ENCODE data around the gene NSRP1.
"Not testable (repeated sequence)": the region's sequence is repeated elsewhere in the genome, so short reads cannot be mapped to it uniquely, and the experiment has no call there.

NSRP1 gene

DNA sequence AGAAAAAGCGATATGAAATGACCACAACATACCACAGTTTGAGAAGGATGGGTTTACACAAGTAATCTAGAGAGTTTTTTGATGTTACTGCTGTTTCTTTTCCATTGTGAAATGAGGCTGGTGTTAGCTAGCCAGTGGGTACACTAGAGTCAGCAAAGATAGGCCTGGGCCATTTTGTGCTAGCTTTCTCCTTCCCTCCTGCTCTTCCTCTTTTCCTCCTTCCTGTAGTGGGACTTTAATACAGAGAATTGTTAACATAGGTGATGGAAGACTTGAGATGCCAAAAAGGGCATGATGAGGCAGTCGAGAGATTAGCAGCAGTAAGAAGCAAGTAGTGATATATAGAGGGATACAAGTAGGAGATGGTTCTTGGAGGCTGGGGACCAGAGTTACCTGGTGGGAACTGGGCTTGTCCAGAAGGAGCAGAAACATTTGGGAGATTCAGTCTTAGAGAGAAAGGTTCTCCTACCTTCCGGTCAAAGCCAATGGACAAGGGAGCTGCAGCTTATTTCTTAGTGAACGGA lies 7.7 kb downstream of the NSRP1 start:
- FAIRE-seq, result no peak

DNA sequence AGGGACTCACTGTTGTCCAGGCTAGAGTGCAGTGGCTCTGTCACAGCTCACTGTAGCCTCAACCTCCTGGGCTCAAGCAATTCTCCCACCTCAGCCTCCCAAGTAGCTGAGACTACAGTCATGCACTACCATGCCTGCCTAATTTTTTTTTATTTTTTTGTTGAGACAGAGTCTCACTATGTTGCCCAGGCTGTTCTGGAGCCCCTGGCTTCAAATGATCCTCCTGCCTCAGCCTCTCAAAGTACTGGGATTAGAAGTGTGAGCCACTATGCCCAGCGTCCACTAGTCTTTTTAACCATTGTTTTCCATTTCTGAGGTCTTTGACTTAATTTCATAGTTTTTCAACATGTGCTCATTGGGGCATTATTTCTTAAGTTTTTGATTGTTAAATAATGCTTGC lies 13.5 kb downstream of the NSRP1 start:
- FAIRE-seq, result no peak

DNA sequence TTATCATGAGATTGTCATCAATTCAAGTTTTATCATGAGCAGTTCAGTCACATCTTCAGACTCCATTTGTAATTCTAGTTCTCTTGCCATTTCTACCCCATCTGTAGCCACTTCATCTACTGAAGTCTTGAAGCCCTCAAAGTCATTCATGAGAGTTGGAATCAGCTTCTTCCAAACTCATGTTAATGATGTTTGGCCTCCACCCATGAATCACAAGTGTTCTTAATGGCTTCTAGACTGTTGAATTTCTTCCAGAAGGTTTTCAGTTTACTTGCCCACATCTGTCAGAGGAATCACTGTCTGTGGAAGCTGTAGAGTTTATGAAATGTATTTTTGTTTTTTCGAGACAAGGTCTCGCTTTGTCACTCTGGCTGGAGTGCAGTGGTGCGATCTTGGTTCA lies 16.0 kb downstream of the NSRP1 start:
- FAIRE-seq, result no peak

DNA sequence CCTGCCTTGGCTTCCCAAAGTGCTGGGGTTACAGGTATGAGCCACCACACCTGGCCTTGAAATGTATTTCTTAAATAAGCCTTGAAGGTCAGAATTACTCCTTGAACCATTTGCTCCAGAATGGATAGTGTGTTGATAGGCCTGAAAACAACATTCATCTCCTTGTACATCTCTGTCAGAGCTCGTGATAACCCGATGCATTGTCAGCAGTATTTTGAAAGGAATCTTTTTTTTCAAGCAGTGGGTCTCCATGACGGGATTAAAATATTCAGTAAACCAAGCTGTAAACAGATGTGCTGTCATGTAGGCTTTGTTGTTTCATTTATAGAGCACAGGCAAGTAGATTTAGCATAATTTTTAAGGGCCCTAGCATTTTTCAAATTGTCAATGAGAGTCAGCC lies 16.6 kb downstream of the NSRP1 start:
- FAIRE-seq, result no peak

DNA sequence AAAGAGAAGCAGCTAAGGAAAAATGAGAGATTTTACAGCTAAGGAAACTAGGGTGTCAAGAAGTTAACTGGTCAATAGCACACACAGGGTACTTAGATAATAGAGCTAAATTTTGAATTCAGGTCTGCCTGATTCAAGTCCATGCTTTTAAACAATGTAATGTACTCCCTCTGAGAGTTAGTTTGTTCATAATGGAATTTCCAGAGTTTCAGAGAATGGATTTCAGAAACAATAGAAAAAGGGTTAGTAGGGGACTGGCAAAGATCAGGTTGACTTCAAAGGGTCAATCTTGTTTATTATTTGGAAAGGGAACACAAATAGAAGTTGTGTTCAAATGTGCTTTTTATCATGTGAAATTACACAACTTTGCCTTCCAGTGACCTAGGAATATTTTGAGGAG lies 17.9 kb downstream of the NSRP1 start:
- no peak for FAIRE-seq

DNA sequence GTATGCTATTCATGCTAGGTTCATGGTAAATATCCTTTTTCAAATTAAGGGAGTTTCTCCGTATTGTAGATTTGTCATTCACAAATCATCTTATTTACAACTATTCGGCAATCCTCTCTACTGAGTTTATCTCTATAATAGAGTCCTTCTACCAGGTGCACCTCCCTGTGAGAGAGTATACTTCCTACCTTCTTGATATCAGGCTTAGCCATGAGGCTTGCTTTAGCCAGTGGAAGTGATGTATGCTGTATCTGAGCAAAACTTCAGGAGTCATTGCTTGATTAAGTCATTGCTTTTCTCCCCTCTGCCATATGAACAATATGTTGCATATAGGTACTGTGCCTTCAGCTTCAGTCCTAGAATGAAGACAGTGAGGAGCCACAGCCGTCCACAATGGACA lies 20.5 kb downstream of the NSRP1 start:
- no peak for FAIRE-seq

DNA sequence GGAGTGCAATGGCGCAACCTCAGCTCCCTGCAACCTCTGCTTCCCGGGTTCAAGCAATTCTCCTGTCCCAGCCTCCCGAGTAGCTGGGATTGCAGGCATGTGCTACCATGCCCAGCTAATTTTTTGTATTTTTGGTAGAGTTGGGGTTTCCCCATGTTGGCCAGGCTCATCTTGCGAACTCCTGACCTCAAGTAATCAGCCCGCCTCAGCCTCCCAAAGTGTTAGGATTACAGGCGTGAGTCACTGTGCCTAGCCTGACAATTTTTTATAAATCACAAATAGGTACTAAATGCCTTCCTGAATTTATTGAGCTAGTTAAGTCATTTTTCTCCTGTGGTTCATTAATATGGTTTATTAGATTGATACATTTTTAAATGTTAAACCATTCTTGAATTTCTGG lies 31.2 kb downstream of the NSRP1 start:
- FAIRE-seq, result not testable (repeated sequence)

DNA sequence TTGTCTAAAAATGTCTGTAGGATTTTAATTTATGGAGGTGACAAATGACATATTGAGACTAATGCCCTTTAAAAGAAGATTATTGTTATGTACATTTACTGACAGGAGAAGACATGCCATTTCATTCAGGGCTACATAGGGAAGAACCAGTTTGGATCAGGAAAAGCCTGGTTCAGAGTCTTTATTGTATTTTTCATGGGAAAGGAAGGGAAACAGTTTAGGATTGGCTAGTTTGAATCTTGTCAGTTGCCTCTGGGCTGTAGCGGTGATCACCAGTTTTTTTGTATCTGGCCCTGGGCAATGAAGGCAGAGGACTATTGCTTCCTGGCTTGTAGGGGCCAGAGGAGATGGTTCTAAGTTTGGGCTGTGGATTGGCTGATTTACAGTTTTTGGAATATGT lies 31.8 kb downstream of the NSRP1 start:
- no peak for FAIRE-seq

DNA sequence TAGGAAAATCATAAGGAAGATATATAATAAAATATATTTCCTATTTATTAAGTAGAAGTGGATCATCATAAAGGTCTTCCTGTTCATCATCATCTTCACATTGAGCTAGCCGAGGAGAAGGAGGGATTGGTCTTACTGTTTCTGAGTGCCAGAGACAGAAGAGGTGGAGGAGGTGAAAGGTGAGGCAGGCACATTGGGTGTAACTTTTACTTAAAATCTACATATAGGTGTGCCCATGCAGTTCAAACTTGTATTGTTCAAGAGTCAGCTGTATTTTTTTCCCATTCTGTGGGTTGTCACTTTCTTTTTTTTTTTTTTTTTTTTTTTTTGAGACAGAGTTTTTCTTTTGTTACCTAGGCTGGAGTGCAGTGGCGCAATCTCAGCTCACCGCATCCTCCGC lies 34.9 kb downstream of the NSRP1 start:
- FAIRE-seq, result no peak

DNA sequence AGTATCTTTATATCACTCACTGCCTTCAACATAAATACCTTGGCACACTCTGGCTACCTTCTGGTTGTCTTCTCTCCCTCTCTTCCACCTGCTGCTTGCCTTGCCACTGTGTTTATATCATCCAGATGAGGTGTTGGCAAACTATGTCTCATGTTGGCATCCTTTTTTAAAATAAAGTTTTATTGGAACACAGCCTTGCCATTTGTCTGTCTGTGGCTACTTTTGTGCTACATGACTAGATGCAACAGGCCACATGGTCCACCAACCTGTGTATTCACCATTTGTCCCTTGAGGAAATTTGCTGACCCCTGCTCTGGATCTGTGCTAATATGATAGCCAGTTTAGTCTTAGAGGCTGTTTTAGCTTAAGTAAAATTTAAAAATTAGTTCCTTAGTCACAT lies 36.8 kb downstream of the NSRP1 start:
- no peak for FAIRE-seq

DNA sequence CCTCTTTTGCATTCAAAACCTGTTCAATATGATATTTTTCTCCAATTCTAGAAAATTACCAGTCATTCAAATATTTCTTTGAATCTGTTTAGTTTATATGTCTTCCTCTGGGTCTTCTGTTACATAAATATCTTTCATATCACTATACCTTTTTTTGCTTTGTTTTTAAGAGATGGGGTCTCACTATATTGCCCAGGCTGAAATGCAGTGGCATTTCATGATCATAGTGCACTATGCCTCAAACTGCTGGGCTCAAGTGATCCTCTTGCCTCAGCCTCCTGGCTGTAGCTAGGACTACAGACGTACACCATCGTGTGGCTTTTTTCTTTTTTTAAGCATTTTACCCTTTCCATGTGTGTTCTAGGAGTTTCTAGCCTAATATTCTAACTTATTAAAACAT lies 38.8 kb downstream of the NSRP1 start:
- no peak for FAIRE-seq

DNA sequence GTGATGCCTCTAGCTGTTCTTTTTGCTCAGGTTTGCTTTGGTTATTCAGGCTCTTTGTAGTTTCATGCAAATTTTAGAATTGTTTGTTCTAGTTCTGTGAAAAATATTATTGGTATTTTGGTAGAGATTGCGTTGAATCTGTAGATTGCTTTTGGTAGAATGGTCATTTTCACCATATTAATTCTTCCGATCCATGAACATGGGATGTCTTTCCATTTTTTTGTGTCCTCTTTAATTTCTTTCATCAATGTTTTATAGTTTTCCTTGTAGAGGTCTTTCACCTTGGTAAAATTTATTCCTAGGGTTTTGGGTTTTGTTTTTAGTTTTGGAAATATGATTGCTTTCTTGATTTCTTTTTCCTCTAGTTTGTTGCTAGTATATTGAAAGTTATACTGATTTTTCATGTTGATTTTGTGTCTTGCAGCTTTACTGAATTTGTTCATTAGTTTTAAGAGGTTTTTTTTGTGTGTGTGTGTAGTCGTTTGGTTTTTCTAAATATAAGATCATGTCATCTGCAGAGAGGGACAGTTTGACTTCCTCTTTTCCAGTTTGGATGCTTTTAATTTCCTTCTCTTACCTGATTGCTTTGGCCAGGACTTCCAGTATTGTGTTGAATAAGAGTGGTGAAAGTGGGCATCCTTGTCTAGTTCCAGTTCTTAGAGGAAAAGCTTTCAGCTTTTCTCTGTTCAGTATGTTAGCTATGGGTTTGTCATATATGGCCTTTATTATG lies 42.4 kb downstream of the NSRP1 start:
- peak; percentile 54 for FAIRE-seq

DNA sequence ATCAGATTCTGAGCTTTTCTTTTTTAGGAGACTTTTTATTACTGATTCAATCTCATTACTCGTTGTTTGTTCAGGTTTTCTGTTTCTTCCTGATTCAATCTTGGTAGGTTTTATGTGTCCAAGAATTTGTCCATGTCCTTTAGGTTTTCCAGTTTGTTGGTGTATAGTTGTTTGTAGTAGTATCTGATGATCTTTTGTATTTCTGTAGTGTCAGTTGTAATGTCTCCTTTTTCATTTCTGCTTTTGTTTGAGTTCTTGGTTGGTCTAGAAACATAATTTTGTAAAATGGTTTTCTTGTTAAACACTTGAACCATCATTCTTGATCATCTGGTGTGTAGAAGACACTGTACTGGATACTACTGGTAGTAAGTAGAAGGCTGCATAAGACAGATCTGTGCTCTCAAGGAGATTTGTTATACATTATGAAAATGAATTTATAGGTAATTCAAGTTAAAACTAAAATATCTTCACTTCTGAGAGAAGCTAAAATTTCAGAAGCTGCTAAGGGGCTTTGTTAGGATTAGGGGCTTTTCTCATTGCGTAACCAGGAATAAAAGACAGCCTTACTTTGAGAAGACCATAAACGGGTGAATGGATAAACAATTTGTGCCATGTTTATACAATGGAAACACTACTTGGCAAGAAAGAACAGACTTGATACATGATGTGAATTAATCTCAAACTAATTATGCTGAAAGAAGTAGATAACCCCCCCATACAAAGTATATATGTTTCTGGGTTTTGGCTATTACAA lies 44.0 kb downstream of the NSRP1 start:
- no peak for FAIRE-seq

DNA sequence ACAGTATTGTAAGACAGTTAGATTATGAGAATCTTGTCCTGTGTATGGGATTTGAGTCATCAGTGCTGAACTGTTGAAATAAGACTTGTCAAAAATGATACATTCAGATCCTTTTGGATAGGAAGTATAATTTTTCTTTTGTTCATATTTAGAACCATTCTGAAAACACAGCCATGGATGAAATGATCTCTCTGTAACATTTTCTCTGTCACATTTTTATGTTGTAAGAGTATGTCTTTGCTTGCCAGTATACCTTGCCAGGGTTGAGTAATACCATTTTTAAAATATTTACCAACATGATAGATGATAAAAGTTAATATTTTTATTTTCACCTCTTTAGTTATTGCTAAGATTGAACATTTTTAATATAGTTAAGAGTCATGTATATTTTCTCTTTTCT lies 45.0 kb downstream of the NSRP1 start:
- no peak for FAIRE-seq

DNA sequence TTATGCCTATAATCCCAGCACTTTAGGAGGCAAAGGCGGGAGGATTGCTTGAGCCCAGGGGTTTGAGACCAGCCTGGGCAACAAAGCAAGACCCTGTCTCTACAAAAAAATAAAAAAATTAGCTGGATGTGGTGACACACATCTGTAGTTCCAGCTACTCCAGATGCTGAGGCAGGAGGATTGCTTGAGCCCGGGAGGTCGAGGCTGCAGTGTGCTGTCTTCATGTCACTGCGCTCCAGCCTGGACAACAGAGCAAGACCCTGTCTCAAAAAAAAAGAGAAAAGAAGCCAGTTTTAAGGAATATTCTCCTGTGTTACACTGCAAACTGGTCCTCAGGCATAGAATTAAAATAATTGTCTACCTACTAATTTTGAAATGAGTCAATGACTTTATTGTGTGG lies 47.9 kb downstream of the NSRP1 start:
- no peak for FAIRE-seq

DNA sequence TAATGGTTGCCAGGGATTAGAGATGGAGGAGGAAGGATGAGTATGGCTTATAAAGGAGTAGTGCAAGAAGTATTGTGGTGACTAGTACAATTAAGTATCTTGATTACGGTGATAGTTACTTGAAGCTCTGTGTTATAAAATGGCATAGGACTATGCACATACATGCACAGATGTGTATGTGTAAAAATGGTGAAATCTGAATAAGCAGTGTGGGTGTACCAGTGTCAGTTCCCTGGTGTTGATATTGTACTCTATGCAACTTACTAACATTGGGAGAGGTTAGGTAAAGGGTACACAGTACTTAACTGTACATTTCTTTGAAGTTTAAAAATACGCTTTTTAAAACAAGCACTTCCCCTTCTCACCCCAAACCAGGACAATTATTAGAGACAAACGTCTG lies 48.5 kb downstream of the NSRP1 start:
- no peak for FAIRE-seq

DNA sequence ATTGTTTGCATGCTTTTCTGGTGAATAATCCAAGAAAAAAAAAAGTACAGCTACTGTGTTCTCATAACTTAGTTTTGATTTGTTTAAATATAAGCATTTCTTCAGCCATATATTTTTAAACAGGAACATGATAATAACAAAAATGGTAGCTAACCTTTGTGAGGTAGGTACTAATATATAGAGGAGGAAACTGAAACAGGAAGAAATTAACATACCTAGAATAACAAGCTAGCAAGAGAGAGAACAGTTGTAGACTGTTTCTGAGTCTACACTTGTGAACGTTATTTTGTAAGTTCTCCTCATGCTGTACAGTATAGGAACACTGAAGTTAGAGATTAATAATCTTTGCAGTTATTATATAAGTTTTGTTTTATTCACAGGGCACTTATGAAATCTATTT lies 49.3 kb downstream of the NSRP1 start:
- FAIRE-seq, result no peak

DNA sequence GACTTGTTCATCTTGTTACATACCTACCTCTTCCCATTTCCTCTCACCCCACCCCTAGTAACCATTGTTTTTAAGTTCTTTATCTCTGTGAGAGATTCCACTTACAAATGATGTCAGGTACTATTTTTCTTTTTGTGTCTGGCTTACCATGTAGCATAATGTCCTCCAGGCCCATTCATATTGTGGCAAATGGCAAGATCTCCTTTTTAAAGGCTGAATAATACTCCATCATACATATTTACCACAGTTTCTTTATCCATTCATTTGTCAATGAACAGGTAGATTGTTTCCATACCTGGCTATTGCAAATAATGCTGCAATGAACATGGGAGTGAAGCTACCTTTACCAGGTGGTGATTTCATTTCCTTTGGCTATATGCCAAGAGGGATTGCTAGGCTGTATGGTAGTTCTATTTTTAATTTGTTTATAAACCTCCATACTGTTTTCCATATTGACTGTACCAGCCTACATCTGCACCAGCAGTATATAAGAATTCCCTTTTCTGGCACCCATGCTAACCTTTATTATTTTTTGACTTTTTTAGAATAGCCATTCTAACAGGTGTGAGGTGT lies 53.9 kb downstream of the NSRP1 start:
- no peak for FAIRE-seq

DNA sequence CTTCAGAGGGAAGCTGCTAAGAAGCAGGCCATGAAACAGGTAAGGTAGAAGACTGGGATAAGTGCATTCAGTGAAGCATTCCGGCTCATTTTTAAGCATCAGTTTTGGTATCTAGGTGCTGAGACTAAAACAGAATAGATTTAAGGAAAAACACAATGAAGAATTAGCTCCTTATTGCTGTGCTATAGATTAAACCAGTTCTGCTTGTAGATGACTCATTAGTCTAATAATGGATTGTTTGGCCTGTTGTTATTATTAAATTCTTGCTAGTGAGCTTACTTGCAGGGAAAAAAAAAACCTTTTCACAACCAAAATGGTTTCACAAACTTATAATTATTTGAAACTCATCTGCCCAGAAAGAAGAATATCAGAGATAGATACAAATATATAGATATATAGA lies 55.9 kb downstream of the NSRP1 start:
- no peak for FAIRE-seq

DNA sequence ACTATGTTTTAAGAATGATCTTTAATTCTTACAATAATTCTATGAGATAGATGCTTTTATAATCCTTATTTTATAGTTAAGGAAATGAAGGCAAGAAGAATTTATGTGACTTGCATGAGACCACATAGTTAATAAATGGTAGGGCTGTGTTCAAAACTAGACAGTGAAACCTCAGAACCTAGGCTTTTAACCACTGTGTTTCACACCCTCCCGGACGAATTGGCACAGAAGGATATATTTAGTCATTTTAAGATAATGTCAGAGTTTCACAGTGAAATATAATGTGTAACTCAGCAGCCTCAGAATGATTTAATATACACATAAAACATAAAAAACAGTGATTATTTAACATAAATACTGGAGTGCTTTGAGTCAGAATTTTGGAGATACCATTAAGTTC lies 57.0 kb downstream of the NSRP1 start:
- no peak for FAIRE-seq

DNA sequence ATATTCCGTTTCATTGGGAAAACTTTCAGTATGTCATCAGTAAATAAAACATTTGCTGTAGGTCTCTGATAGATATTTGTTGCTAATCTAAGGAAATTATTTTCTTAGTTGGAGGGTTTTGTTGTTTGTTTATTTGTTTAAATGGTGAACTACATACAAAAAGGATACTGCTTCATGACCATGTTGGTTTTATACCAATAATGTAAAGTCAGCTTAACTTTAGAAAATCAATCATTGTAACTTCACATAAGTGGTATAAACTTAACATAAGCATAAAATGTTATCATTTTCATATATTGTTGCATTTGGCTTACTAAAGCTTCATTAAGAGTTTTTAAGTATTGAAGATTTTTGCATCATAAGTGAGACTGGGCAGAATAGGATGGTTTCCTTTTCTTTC lies 57.9 kb downstream of the NSRP1 start:
- FAIRE-seq, result no peak

DNA sequence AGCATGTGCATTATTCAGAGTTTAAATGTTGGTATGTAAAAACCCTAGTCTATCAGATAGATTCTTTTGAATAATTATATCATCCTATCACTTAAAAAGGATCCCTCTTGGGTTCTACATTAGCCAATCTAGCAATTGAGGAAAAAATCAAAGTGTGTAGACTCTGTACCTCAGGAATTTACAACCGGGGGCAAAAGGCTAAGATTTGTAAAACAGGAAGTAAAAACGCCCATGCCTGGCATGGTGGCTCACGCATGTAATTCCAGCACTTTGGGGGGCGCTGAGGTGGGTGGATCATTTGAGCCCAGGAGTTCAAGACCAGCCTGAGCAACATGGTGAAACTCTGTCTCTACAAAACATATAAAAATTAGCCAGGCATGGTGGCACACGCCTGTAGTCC lies 60.2 kb downstream of the NSRP1 start:
- FAIRE-seq, result no peak

DNA sequence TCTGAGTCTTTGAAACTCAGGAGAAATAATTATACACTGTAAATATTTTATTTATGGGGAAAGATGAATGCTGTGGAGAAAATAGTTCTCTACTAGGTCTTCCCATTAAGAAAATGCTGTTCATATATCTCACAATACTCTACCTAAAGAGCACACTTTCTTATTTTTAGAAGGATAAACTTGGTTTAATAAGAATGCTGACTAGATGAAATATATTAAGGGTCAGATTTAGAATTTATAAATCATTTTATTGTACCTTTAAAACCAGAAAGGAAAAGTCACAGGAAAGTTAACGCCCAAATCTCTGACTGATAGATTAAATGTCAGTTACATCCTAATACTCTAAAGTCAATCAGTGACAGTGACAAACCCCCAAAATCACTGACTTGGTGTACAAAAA lies 70.1 kb downstream of the NSRP1 start:
- no peak for FAIRE-seq

DNA sequence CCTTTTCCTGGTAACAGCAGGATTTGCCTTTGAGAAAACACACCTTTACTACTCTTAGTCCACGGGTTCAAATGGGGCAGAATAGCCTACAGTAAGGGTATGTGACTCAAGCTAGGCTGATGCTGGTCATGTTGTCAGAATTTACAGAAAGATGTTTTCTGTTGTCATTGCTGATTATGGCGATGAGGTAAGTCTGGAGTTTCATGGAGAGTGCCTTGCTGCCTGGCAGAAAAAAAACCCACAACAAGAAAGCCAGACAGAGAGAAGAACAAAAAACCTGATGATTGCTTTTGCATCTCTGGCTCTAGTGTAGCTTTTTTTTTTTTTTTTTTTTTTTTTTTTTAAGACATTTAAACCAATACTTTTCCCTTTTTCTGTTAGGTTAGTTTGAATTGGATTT lies 71.0 kb downstream of the NSRP1 start:
- FAIRE-seq, result no peak
